Measurements from ENCODE around the gene STXBP6.
"Not testable (repeated sequence)": the region's sequence is repeated elsewhere in the genome, so short reads cannot be mapped to it uniquely, and the experiment has no call there.

Gene STXBP6

DNA sequence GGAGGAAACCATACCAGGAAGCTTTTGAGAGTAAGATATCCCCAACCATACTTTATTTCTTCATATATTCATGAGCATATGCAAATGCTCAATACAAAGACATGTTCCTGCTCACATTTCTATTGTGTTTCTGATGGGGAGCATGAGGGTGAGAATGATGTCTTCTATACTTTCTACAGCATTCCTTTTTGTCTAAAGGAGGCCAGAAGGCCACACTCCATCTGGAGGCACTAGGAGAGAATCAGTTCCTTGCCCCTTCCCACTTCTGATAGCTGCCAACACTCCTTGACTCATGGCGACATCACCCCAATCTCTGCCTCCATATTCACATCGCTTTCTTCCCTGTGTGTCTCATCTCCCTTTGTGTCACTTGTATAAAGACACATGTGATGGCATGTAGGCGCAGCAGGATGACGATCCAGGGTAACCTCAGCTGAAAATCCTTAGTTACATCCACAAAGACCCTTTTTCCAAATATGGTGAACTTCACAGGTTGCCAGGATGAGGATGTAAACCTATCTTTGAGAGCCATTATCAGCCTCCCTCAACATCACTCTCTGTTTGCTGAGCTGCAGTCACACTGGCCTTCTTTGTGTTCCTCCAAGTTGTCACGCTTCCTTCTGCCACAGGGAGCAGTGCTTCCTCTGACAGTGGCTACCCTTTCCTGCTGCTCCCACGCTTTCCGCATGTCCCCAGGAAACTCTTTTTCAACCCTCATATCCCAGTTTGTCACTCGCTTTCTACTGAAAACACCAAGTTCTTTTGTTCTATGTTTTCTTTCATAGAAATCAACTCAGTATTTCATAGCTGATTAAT is 96.9 kb downstream of the STXBP6 start:
- no peak for DNase-seq

DNA sequence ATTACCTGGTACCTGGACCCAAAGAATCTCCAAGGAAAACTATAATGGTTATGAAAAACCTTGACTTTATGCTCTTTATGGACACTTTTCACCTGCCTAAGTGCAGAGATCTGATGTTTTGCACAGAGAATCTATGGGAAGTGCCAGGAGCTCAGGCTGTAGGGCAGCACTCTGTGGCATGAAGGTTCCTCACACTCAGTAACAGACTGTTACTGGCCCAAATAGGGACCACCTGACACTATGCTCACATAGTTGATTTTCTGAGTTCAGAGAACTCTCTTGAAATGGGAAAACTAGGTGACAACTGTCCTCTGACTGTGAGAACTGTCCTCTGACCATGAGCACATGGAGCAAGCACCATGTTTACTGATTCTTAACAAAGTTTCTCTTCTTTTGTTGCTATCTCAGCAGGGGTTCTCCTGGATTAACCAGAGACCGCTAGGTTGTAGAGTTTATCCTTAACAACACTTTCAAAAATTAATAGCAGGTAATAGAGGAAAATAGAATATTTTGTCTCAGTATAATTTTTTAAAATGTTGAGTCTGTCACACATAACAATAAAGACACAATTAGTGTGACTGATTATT is 101.6 kb downstream of the STXBP6 start:
- no peak for DNase-seq

DNA sequence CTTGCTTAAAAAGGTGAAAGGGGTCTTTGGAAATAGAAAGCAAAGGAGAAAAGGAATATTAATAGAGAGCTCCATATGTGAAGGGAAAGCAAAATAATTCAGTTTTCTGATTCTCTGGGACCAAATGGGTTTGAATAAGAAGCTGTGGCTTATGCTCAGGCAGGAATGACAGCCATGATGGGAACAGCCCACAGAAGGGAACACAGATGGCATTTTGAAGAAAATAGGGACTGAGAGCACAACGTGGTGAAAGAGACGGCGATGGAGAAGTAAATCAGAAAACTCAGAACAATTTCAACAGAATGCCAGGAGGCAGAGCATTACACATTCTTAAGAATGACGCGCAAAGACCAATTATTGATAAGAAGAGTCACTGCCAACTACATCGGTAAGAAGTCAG is 102.8 kb downstream of the STXBP6 start:
- no peak for DNase-seq

- DNase-seq, result no peak
These were observed 105.1 kb downstream of the STXBP6 start for GRCh38 chr14:24944800-24945199.

DNA sequence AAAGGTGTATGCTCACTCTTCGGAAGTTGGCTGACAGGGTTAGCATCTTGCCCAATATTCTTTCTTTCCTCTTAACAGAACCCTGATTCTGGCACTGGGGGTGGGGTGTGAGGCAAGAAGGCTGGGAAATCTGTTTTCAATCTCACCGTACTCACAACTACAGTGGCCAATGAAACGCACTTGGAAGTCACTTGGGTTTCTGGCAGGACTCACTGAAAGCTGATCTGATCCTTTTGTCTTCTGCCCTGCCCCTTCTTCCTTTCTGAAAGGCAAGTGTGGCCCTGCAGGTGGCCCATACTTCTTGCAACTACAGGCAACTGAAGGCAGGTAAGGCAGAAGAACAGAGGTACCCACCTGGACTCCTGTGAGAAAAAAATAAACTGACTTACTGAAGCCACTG is 106.9 kb downstream of the STXBP6 start:
- no peak for DNase-seq

DNA sequence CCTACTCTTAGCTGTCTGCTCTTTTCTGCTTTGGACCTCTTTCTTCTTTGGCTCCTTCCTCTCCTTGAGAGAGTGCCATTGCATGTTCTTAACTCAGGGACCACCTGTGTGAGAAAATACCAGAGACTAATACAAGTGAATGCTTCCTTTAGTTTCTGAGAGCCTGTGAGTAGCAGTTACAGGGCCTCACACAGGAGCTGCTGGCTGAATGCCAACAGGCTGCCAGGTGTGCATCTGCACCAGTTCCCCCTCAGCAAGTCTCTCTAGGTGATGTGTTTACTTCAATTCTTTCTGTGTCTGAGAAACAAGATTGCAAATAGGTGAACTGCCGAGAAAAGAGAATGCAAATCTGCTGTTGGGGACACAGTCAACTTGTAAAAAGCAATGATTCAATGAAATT is 108.2 kb downstream of the STXBP6 start:
- DNase-seq, result no peak

GRCh38 chr14:24940213-24940783 is 109.6 kb downstream of the STXBP6 start:
- DNase-seq, result no peak

GRCh38 chr14:24938593-24938992 is 111.4 kb downstream of the STXBP6 start:
- no peak for DNase-seq

DNA sequence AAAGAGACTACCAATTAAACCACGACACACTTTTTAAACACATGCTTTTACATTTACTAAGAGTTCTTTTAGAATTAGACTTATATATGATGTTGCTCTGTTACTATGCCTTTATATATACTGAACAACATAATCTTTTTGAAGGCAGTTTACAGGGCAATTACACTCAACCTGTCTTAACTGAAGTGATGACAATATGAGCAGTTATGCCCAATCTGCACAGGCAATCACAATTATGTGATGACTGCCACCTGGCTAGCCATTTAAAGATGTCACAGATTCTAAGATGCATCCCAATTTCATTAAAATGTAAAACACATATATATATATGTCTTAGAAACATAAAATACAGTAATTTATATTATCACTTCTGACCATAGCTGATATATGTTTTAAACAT is 112.6 kb downstream of the STXBP6 start:
- DNase-seq, result no peak

- not testable (repeated sequence) for DNase-seq
These were observed 113.2 kb downstream of the STXBP6 start for GRCh38 chr14:24936773-24937172.

DNA sequence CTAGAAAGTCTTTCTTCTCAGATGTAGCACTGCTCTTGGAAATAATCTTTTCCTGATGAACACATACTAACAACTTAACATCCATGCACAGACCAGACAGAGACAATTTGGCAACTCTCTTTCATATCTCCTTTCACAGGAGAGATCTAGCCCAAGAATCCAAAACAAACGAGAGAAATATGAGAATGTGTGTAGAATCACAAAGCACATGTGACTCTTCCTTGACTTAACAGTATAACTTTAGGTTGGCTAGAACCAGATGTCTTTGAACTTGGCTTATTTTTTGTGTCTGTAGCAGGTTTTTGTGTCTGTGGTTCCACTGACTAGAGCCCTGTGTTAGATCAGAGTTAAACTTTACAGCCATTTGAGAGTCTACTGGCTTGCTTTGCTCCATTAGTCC is 114.2 kb downstream of the STXBP6 start:
- DNase-seq, result no peak

DNA sequence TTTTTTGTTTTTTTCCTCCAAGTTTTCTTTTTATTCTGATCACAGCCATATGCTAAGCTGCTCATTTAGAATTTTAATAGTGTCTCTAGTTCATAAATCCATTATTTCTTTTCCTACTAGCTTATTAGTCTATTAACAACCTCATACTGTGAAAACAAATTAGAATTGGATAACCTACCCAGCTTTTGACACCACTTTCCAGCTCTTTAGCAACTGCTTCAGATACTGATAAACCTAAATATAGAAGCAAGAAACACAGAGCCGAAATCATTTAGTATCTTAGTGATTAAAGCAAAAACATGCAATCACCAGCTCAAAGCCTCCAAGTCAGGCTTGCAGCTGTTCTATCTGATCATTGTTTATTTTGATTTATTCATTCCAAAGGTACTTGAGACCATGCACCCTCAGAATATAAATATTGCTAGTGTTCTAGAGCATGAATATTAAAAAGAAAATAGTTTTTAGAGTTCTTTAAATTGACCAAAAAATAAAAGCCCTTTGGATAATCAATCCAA is 121.5 kb downstream of the STXBP6 start:
- no peak for DNase-seq

GRCh38 chr14:24927809-24928208 is 122.1 kb downstream of the STXBP6 start:
- DNase-seq, result no peak

GRCh38 chr14:24925771-24926374 is 124.1 kb downstream of the STXBP6 start:
- no peak for DNase-seq

GRCh38 chr14:24924544-24924943 is 125.4 kb downstream of the STXBP6 start:
- no peak for DNase-seq

DNA sequence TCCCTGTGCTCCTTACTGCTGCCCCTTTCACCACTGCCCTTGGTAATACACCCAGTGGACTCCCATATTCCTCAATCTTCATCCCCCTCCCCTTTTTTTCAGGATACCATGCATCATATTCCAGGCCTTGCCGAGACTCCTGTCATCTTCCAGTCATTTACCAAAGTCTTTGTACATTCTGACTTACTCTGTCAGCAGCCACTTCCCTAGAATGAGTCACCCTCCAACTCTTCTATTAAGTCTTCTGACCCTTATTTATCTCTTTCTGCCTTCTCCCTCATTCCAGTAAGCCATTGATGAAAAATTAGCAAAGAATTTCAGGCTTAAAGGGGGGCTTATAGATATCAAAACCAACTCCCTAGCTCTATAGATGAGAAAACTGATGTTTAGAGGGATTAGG is 128.0 kb downstream of the STXBP6 start:
- no peak for DNase-seq

DNA sequence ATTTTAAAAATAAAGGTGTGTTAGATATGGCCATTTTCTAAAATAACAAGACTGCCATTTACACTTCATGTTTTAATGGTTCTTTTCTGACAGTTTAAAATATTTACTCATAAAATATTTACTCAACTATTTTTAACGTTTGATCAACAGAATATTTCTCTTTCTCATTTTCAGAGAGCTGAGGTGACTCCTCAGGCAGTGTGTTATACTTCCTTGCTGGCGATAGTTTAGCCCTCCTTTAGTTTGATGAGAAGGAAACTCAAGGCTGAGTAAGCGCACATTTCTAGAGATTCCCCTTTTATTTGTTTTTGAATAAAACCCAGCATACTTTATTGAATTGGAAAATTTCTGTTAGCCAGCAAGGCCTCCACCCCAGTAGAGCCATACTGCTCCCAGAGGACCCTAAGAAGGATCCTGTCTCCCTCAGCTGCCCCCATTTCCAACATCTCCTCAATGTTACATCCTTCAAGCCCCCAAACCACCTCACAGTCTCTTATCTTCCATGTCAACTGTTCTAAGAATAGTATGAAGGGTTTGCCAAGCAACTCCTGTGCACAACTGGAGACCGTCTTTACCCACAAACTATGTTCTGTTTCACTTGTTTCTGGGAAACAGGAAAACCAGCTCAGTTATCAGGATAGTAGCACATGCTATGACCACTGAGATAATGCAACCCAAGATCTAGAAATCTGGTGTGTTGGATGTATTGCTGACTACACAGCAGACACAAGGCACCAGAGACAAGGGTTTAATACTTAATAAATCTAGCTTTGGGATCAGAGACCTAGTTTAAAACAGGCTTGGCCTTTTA is 129.5 kb downstream of the STXBP6 start:
- no peak for DNase-seq

- no peak for DNase-seq
These were observed 131.1 kb downstream of the STXBP6 start for GRCh38 chr14:24918822-24919221.

DNA sequence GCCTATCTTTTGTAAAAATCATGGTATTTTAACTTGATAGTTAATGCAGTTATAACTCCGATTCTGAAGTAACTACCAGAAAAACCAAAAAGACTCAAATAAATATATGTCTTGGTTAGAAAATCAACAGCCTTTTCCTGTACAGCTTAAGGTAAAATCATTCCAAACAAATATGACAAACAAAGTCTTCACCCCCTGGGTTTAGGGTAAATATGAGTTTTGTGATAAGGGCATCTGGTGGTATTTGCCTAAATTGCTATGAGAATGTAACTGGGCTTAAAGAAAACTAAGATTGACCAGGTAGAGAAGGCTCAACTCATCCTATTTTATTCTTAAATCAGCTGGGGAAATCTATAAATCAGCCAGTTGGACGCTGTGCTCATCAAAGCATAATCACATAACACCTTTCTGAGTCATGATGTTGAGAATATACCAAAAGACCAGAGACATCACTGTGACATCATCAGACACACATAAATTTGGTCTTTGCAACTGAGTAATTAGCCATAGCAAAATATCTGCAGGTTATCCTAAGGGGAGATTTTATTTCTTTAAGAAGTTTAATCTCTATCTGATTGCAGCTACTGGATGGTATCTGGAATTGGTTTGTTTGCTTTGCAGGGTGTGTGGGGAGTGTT is 133.9 kb downstream of the STXBP6 start:
- DNase-seq, result no peak

DNA sequence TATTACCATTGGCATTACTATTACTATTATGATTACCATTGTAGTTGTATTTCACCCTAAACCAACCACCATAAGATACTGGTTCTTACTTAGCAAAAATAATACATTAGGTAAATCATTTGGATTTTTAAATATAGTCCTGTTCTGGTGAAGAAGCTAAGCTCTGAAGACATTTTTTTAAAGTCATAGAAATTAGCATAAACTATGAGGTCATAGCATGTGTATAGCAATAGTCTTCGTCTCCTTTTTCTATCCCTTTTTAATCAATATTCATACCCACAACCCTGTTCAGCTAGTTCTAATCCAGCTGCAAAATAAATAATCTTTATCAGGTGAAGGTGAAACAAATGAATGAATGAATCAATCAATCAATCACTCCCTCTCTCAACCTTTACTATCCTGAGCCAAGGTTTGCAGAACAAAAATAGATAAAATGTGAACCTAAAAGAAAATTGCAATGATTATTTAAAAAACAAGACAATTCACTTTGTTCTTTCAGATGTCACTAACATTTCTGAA is 134.5 kb downstream of the STXBP6 start:
- no peak for DNase-seq

DNA sequence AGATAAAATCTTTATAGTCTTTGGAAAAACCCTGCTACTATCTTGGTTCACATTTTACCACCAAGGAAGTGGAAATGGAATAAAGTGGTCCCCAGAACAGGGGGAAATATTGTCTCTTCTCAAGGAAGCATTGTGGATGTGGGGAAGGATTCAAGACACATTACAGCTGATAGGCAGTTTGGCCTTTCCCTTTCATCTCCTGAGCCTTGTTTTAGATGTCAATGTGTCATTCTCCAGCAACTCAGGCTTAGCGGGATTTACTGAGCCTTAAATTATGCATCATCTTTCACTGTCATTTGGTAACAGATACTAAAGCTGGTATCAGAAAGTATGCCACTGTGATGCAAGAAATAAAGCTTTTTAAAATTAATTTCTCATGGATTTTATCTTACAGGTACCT is 136.2 kb downstream of the STXBP6 start:
- no peak for DNase-seq

DNA sequence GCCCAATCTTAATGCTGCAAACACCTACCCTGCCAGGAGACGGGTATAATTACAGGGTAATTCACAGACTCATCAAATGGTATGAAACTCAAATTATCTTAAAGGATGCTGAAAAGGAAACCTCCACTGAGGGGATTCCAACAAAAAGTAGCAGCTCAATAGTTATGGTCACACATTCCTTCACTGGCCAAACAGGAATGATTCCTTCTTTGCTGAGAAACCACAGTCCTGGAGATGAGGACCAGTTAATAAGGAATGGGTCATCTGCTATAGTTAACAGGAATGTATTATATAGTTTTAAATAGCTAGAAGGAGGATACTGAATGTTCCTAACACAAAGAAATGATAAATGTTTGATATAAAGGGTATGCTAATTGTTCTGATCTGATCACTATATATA is 136.9 kb downstream of the STXBP6 start:
- no peak for DNase-seq
